ENCODE data around the gene ANKS1A.

The ANKS1A gene

GRCh38 chr6:35021004-35021403, 131.9 kb downstream of the ANKS1A start:
- FAIRE-seq (no peak), DNase-seq (ENCODE audit: insufficient read length, low spot score) (no peak)
- TF ChIP-seq CTCF (IDR thresholded peaks at IDR 0.05; ENCODE audit: insufficient read depth, missing control alignments): no peak

- no peak for FAIRE-seq
- no peak for TF ChIP-seq CTCF (IDR thresholded peaks at IDR 0.05; ENCODE audit: insufficient read depth, missing control alignments)
- DNase-seq (ENCODE audit: insufficient read length, low spot score): no peak
Measured at GRCh38 chr6:35023091-35024000, 134.3 kb downstream of the ANKS1A start.

GRCh38 chr6:35024551-35025054, 135.5 kb downstream of the ANKS1A start:
- TF ChIP-seq CTCF (IDR thresholded peaks at IDR 0.05; ENCODE audit: insufficient read depth, missing control alignments): no peak
- DNase-seq (ENCODE audit: insufficient read length, low spot score): no peak

GRCh38 chr6:35025232-35026188, 136.5 kb downstream of the ANKS1A start:
- FAIRE-seq: no peak
- no peak for DNase-seq (ENCODE audit: insufficient read length, low spot score)
- peak; percentile 26 for TF ChIP-seq CTCF (IDR thresholded peaks at IDR 0.05; ENCODE audit: insufficient read depth, missing control alignments)

More at GRCh38 chr6:35024551-35025054, 135.5 kb downstream of the ANKS1A start:
- FAIRE-seq: no peak

GRCh38 chr6:35026434-35027222, 137.6 kb downstream of the ANKS1A start:
- TF ChIP-seq CTCF (IDR thresholded peaks at IDR 0.05; ENCODE audit: insufficient read depth, missing control alignments): no peak
- no peak for DNase-seq (ENCODE audit: insufficient read length, low spot score)
- FAIRE-seq: no peak

- TF ChIP-seq CTCF (IDR thresholded peaks at IDR 0.05; ENCODE audit: insufficient read depth, missing control alignments): no peak
- FAIRE-seq: no peak
- no peak for DNase-seq (ENCODE audit: insufficient read length, low spot score)
Measured at GRCh38 chr6:35027807-35028206, 138.8 kb downstream of the ANKS1A start.
